Fibroblast of villous mesenchyme (primary cell): ENCODE results near the gene CWH43. TPM values are rescaled to one million over a fixed set of nuclear protein-coding genes. Genes with fewer than 3 reads are reported as not detected.

Experiments
- DNase-seq: peaks from one replicate; pipeline ENCODE4 v3.0.0-alpha.2; 2010; ENCODE audit warnings: low read depth
- H3K4me3 ChIP-seq: 2 replicates; pipeline ENCODE4 v1.5.1; 2011; ENCODE audit warnings: low read depth, mild to moderate bottlenecking, low read length
- CTCF ChIP-seq: IDR thresholded peaks from 2 replicates; pipeline ENCODE4 v1.5.1; 2012; ENCODE audit warnings: low read depth, mild to moderate bottlenecking, low read length; ENCODE audit not compliant: insufficient read depth
- total RNA-seq: library from RNA; depleted of rRNA; stranded (reverse); fragments of >200 nt; gene quantifications from 2 replicates; pipeline ENCODE4 v1.2.3, GENCODE V29; 2012

CWH43 gene
- total RNA-seq, 1 donor = not detected

- TF ChIP-seq CTCF = no peak
- no peak for DNase-seq
- H3K4me3 ChIP-seq = no peak overlapping the region
These were observed 634 bp downstream of the CWH43 start for GRCh38 chr4:48986654-48987164.

DNA sequence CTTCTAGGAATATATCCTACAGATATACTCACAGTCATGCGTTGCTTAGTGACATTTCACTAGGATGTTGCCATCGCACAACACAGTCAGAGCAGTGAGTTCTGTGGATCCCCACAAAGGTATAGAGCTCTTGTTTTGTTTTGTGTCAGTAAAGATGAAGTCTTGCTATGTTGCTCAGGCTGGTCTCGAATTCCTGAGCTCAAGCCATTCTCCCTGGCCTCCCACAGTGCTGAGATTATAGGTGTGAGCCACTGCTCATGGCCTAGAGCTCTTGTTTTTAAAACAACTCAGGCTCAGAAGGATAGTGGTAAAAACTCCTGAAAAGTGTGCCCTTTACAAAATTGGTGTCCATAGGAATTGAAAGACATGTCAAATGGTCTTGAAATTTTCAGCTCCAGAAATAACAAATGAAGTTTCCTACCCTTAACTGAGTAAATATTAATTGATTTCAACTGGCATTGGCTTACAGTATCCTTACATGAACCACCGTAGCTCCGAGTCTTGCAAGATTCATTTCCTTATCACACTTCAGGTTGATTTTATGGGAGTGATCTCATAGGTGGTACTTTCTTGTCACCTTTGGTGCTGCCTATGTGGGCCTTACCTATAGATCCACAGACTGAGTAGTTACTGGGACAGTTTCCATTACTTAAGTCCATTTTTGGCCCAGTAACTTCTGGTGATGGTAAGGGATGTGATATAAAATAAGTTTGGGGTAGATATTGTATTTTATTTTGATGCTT is 3.6 kb downstream of the CWH43 start:
- no peak for TF ChIP-seq CTCF
- no peak for DNase-seq
- H3K4me3 ChIP-seq = no peak overlapping the region

DNA sequence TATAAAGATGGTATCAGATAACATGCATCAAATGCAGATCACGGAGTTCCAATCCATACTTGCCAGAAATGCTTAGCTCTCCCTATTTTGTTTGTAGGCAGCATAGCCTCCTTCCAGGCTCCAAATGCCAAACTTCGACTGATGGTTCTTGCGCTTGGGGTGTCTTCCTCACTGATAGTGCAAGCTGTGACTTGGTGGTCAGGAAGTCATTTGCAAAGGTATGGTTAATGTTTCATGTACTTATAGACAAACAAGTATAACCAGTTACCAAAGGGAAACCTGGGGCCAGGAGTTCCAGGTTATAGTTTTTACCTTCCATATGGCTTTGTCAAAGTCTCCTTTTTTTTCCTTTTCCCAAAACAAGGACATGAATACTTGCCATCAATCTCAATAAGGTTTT is 5.3 kb downstream of the CWH43 start:
- no peak for TF ChIP-seq CTCF
- no peak for DNase-seq

DNA sequence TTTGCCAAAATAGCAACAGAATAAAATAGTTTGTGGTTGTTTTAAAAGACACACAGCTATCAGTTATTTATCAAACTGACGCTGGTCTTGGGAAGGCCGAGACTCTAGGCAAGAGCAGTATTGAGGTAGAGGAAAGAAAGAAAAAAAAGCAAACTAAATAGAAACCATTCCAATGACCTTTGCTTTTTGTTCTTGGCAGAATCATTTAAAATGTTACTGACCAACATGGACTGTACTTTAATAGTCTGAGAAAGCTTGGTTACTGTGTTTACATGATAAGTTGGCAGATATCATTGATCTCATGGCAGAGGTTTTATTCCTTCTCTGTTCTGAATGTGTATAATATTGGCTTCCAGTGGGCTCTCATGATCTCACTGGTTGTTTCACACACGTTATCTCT is 11.9 kb downstream of the CWH43 start:
- no peak for TF ChIP-seq CTCF
- H3K4me3 ChIP-seq = no peak overlapping the region
- no peak for DNase-seq

More for the DNA sequence above, 5.3 kb downstream of the CWH43 start:
- no peak overlapping the region for H3K4me3 ChIP-seq

GRCh38 chr4:48998440-48998839 is 12.4 kb downstream of the CWH43 start:
- DNase-seq = no peak
- no peak overlapping the region for H3K4me3 ChIP-seq

GRCh38 chr4:49000806-49001205 is 14.7 kb downstream of the CWH43 start:
- H3K4me3 ChIP-seq = no peak overlapping the region
- no peak for TF ChIP-seq CTCF
- DNase-seq = no peak

More at GRCh38 chr4:48998440-48998839, 12.4 kb downstream of the CWH43 start:
- TF ChIP-seq CTCF = no peak
